Endodermal cell (in vitro differentiated cells): ENCODE measurements around the gene MYL4. TPM values are rescaled to one million over a fixed set of nuclear protein-coding genes. Genes with fewer than 3 reads are reported as not detected.
A peak's percentile ranks its signal among the peaks of the same experiment; 100 is the strongest.

ENCODE experiments used
- DNase-seq: peaks from one replicate; pipeline ENCODE4 v3.0.0-alpha.2; 2017
- H3K27ac ChIP-seq: 2 replicates; pipeline ENCODE4 v1.5.1; 2013; ENCODE audit warnings: mild to moderate bottlenecking, low read depth, low read length, moderate library complexity
- H3K27me3 ChIP-seq: 2 replicates; pipeline ENCODE4 v1.6.1; 2013; ENCODE audit warnings: mild to moderate bottlenecking, low read length, moderate library complexity; ENCODE audit not compliant: insufficient read depth, control insufficient read depth, poor library complexity, severe bottlenecking
- H3K36me3 ChIP-seq: 2 replicates; pipeline ENCODE4 v1.7.0; 2013; ENCODE audit warnings: mild to moderate bottlenecking, low read length, moderate library complexity; ENCODE audit not compliant: control insufficient read depth, insufficient read depth
- H3K4me1 ChIP-seq: one replicate; pipeline ENCODE4 v1.7.0; 2013; ENCODE audit warnings: low read length; ENCODE audit not compliant: control insufficient read depth, insufficient read depth
- H3K4me3 ChIP-seq: 2 replicates; pipeline ENCODE4 v1.5.1; 2013; ENCODE audit warnings: mild to moderate bottlenecking, low read length, moderate library complexity
- H3K9ac ChIP-seq: 2 replicates; pipeline ENCODE4 v1.6.1; 2013; ENCODE audit warnings: mild to moderate bottlenecking, low read length, moderate library complexity; ENCODE audit not compliant: poor library complexity, severe bottlenecking; ENCODE audit errors: extremely low read depth
- H3K9me3 ChIP-seq: 2 replicates; pipeline ENCODE4 v1.6.1; 2013; ENCODE audit warnings: mild to moderate bottlenecking, low read length, moderate library complexity; ENCODE audit not compliant: control insufficient read depth
- H3K27ac Mint-ChIP-seq: 2 replicates; pipeline ENCODE4 v1.8.0; 2020; ENCODE audit warnings: mixed read lengths
- H3K27me3 Mint-ChIP-seq: 2 replicates; pipeline ENCODE4 v1.8.0; 2021; ENCODE audit warnings: mild to moderate bottlenecking, mixed read lengths; ENCODE audit not compliant: insufficient read depth
- H3K36me3 Mint-ChIP-seq: 2 replicates; pipeline ENCODE4 v1.8.0; 2020; ENCODE audit warnings: low read depth, mixed read lengths
- H3K4me1 Mint-ChIP-seq: 2 replicates; pipeline ENCODE4 v1.8.0; 2020; ENCODE audit warnings: mixed read lengths
- H3K4me3 Mint-ChIP-seq: 2 replicates; pipeline ENCODE4 v1.8.0; 2020; ENCODE audit warnings: mild to moderate bottlenecking, moderate library complexity, mixed read lengths
- H3K9me3 Mint-ChIP-seq: 2 replicates; pipeline ENCODE4 v1.8.0; 2020; ENCODE audit warnings: mild to moderate bottlenecking, mixed read lengths
- WGBS, 2 experiments: methylation state at CpG; one replicate each; pipeline versions ENCODE4 v1.1.5 to v1.1.7; 2013; ENCODE audit warnings: missing lambda C conversion rate in 2 of 2, mixed read lengths in 1 of 2; ENCODE audit not compliant: insufficient coverage in 1 of 2, insufficient read length in 1 of 2; 5-methylcytosine and 5-hydroxymethylcytosine counted together
- total RNA-seq, 2 donors: library from RNA; stranded (reverse); fragmentation: NEBNext Ultra II Directional in 1 of 2; extraction: Animal tissue kit (Norgen Biotek cat#: 25700) in 1 of 2; gene quantifications; 2 replicates in 1 of 2; 3 replicates in 1 of 2; pipeline ENCODE4 v1.2.1, GENCODE V29; 2021
- TF ChIP-seq, protein P1 (sequence below): fragments of 200-600 bp; sonication (generic); conservative IDR thresholded peaks from 2 replicates; pipeline ENCODE4 v1.5.0; 2021; ENCODE audit warnings: antibody characterized with exemption, mild to moderate bottlenecking

MYL4 gene
- total RNA-seq, 2 donors from 2014 or later, result 15.5 to 20.0 TPM

DNA sequence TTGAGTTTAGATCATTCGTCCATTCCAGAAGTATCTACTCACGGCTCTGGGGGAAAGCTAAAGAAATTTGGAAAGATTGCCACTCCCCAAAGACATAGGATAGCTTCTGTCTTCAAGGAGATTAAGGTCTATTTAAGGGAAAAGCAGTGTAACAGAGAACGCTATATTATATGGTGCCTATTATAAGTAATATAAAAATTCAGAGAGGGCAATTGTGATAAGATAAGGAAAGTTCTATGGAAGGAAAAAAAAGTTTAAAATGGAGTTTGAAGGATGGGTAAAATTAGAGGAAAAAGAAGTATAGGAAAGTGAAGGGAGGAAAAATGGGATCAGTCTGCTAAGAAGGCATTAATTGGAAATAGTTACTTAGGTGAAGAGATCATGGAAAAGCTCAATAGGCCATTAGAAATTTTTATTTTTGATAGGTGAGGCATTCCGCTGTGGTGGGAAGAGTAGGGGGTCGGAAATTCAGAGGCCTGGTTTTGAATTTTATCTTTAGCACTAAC, 19.4 kb upstream of the MYL4 start:
- 69 to 92% methylated on average over 3 to 5 of the region's 5 CpGs for WGBS, 2 experiments
- Histone ChIP-seq H3K9me3 (no peaks in the 10 kb centered on the region), H3K27ac (no peak overlapping the region), H3K36me3 (no peaks in the 10 kb centered on the region), H3K4me1 (no peaks in the 10 kb centered on the region), H3K27me3 (no peaks in the 10 kb centered on the region), H3K4me3 (peak overlapping the region; percentile 90), H3K9ac (peak overlapping the region; percentile 31)
- Mint-ChIP-seq H3K4me3 (peak overlapping the region; percentile 97), H3K27me3 (no peaks in the 10 kb centered on the region), H3K36me3 (peaks cover 6% of the 10 kb centered on the region), H3K9me3 (peaks cover 7% of the 10 kb centered on the region), H3K4me1 (peaks cover 15% of the 10 kb centered on the region), H3K27ac (peak overlapping the region; percentile 62)
- DNase-seq, result no peak
- TF ChIP-seq, protein P1, sequence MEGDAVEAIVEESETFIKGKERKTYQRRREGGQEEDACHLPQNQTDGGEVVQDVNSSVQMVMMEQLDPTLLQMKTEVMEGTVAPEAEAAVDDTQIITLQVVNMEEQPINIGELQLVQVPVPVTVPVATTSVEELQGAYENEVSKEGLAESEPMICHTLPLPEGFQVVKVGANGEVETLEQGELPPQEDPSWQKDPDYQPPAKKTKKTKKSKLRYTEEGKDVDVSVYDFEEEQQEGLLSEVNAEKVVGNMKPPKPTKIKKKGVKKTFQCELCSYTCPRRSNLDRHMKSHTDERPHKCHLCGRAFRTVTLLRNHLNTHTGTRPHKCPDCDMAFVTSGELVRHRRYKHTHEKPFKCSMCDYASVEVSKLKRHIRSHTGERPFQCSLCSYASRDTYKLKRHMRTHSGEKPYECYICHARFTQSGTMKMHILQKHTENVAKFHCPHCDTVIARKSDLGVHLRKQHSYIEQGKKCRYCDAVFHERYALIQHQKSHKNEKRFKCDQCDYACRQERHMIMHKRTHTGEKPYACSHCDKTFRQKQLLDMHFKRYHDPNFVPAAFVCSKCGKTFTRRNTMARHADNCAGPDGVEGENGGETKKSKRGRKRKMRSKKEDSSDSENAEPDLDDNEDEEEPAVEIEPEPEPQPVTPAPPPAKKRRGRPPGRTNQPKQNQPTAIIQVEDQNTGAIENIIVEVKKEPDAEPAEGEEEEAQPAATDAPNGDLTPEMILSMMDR, result no peak

DNA sequence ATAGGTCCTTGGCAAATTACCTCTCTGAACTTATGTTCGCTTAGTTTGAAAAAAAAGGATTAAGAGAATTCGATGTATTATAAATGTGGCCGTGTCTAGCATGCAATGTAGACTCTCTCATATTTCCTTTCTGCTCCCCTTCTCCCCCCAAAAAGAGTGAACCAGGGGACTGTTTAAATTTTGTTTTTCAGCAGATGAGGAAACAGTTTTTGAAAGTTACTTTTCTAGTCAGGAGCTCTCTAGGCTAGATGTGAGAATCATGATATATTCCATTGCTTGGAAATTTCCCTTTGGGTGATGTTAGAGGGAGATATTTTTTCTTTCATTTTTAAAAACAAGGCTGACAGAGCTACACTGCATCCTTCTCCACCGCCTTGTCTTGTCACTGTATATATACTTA, 18.9 kb upstream of the MYL4 start:
- Histone ChIP-seq H3K9me3 (no peaks in the 10 kb centered on the region), H3K4me3 (no peak overlapping the region), H3K9ac (no peak overlapping the region), H3K36me3 (no peaks in the 10 kb centered on the region), H3K27ac (no peak overlapping the region), H3K4me1 (no peaks in the 10 kb centered on the region), H3K27me3 (no peaks in the 10 kb centered on the region)
- no peak for DNase-seq
- Mint-ChIP-seq H3K36me3 (peaks cover 5% of the 10 kb centered on the region), H3K27me3 (no peaks in the 10 kb centered on the region), H3K27ac (no peak overlapping the region), H3K9me3 (peaks cover 7% of the 10 kb centered on the region), H3K4me3 (no peak overlapping the region), H3K4me1 (peaks cover 15% of the 10 kb centered on the region)
- TF ChIP-seq, protein P1, result no peak
- WGBS, 2 experiments, result 100% methylated on average over 1 to 3 of the region's 4 CpGs

DNA sequence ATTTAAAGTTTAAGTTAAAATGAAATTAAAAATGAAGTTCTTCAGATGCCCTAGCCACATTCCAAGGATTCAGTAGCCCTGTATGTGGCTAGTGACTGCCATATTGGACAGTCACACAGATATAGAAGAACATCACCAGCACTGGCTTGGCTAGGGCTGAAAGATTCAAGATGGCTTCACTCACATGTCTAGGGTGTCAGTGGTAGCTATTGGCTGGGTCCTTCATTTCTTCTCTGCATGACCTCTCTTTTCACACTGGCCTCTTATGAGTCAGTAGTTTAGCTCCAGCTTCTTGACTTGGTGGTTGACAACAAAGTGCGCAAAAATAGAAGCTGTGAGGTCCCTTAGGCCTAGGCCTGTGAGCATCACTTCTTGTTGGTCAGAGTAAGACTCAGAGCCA, 18.4 kb upstream of the MYL4 start:
- peaks cover 4% of the 10 kb centered on the region for H3K36me3 Mint-ChIP-seq
- Histone ChIP-seq H3K9ac (no peak overlapping the region), H3K4me3 (no peak overlapping the region), H3K9me3 (no peaks in the 10 kb centered on the region), H3K27ac (no peak overlapping the region), H3K4me1 (no peaks in the 10 kb centered on the region), H3K27me3 (no peaks in the 10 kb centered on the region), H3K36me3 (no peaks in the 10 kb centered on the region)
- H3K4me1 Mint-ChIP-seq, result peaks cover 15% of the 10 kb centered on the region
- DNase-seq, result no peak
- TF ChIP-seq, protein P1, result no peak
- no peaks in the 10 kb centered on the region for H3K27me3 Mint-ChIP-seq
- WGBS, 2 experiments, result 100% methylated on average over 1 of the region's 1 CpG
- no peak overlapping the region for H3K4me3 Mint-ChIP-seq
- H3K9me3 Mint-ChIP-seq, result peaks cover 7% of the 10 kb centered on the region
- no peak overlapping the region for H3K27ac Mint-ChIP-seq
